GM21381 (cell line): ENCODE measurements around the gene MAS1L.

Experiments used
- ATAC-seq: cut with Tn5 transposase; IDR thresholded peaks from one replicate; pipeline ENCODE4 v1.9.1; 2021; ENCODE audit warnings: mild to moderate bottlenecking, moderate library complexity; ENCODE audit not compliant: unreplicated experiment

The MAS1L gene

DNA sequence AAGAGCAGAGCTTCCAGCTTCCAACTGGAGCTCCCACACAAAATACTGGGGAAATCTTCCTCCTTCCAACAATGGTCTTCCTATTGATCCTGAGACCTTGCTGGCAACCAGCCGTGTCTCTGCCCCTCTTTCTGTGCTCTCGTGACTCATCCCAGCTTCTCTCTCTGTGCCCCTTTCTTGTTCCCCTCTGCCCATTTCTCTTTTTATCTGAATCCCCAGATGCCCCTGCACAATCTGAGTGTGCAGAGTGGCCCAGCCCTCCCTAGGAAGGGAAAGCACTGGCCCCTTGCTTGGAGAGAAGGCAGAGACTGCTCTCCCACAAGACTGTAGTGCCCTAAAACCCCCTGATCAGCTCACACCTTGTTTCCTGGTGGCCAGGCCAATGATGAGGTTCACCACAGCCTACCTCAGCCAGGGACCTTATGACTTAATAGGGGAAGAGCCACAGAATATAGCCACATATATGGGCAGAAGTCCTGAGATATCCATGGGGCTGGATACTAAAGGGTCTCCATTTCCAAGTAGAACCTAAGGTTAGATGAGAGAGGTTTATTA, 23.1 kb upstream of the MAS1L start:
- ATAC-seq, result no peak

DNA sequence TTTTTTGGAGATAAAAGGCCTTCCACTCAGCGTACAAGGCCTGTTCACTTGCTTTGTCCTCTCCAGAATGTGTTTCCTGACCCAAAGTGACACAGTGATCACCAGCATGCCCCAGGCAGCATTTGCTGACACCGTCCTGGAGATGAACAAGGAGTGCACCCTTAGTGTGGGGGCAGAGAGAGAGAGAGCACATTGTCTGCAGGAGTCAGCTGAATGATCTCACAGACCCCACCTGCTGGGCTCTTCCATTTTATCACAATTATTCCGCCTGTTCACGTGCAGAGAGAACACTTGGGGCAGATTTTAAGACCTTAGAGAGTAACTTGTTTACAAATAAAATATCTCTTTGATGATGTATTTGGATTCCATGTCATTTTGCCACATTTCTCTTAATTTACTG, 22.4 kb upstream of the MAS1L start:
- no peak for ATAC-seq

DNA sequence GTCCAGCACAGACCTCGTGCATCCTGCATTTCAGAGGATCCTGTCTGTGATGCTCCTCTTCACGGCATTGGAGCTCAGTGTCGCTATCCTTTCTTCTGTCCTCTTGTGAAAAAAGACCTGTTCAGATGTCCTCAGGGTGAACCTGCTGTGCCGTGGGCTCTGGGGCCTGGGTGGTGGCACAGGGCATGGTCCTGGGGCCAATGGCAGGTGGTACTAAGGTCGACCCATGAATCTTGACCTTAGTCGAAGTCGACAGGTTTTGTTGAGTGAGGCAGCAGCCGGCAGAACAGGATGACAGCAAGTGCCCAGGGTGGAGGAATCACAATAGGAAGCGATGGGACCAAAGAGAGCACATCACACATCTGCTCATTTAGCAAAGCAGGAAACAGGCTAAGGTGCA, 22.0 kb upstream of the MAS1L start:
- no peak for ATAC-seq

DNA sequence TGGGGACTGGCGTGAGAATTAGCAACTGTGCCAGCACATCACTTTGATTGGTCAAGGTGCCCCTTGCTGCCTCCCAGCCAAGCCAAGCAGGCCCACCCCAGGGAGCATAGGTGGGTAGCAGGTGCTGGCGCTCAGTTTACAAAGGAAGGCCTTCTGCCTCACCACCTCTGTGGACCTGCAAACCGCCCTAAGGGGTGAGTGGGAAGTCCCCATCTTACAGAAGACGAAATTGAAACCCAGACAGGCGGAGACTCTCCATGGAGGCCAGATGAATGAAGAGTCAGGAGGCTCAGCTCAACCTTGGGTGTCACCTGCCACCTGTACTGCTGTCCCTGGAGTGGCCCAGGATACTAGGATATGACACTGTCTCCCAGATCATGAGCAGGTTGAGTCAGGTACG, 21.5 kb upstream of the MAS1L start:
- no peak for ATAC-seq

DNA sequence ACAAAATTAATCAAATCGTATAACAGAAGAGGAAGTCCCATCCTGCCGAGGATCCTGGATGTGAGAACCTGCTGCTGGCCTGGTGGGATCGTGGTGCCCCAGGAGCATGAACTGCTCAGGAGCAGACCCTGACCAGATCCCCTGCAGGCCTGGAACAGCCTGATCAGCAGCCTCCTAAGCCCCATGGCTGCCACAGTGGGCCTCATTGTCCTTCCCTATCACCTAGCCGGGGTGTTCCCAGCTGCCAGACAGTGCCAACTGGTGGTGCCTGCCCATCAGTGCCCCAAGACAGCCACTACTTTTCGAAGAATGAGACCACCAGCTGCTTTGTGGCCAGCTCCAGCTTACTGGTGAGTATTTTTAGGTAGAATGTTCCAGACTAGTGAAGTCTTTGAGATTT, 19.6 kb upstream of the MAS1L start:
- no peak for ATAC-seq

DNA sequence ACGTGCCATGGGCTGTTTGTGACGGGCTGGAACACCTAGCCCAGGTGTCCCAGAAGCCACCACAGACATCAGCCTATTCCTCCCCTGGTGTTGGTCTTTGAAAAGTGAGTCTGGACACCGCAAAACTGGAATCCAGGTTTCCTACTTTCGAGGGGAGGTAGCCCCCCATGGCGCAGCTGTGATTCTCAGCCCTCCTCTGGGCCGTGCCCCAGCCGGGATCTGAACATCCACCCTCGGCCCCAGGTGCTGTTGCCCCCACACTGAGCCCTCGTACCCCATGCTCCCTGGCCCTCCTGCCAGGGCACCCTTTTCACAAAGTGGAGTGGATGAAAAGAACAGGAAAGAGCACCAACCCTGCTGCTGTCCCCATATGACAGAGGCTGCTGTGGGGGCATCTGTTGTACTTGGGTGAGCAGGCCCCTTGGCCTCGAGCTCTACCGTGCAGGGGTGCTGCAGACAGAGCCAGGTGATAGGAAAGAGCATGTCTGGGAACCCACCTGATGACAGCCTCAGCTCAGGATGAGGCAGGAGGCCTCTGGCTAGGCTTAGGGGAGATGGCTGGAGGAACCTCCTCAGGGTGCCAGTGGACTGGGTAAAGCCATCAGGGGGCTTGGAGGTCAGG, 18.8 kb upstream of the MAS1L start:
- ATAC-seq, result no peak

DNA sequence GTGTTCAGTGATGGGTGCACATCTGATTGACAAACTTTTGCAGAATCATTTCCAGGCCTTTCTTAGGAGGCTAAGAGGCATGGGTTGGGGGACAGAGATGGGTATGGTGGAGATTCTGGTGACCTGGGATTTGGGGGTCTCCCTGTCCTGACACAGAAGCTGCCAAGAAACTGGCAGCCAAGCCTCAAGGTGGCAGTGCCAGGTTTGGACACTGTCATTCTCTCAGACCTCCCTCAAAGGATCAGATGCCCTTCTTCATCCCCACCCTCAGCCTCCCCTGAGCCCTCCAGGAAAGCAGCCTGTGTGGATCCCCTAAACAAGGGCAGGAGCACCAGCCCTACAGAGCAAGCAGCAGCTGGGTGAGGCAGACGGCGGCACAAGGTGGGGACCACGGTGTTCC, 18.1 kb upstream of the MAS1L start:
- ATAC-seq, result no peak

DNA sequence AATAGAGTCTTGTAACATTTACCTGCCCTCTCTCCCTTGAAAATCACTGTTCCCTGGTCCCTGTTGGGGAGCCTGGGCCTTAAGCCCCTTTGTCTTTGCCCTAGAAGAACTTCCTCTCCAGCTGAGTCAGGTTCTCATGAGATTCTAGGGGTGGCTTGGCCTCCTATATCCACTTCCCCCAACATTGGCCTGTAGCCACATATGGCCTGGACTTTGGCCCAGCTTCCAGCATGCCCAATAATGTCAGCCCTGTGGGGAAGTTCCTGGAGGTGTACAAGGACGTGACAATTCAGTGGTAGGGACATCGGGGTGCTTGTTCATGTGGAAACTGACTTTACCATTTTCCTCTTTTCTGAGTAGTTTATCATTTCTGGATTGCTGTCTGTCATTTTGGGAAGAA, 17.2 kb upstream of the MAS1L start:
- ATAC-seq, result no peak

DNA sequence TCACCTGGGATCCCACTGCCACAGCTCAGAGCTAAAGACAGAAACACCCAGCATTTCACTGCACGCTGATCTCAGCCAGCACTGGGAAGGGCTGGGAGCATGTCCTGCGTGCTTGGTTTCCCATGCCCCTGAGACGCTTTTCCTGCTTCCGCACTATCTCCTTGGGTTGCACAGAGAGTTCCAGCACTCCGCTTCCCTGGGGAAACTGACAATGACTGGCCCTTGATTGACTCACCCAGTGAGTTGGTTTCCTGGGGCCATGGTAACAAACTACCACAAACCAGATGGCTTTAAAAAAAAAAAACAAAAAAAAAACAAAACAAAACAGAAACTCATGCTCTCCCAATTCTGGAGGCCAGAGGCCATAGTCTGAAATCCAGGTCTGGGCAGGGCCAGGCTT, 14.8 kb upstream of the MAS1L start:
- ATAC-seq, result no peak

DNA sequence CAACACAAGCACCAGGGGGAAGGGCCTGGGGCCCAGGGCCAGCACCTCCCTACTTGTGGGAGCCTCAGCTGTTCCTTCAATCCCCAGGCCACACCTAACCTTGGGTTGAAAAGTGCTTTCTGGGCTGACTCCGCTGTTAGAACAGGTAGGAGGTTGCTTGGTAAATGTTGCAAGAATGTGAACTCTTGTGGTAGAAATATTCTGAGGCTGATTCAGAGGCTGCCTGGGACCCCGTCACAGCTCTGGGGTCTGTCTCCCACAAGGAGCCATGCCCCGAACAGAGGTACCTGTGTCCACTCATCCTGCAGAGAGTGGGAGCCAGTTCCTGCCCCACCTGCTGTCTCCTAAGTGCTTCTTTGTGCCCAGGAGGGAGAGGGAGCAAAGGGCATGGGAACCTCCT, 14.4 kb upstream of the MAS1L start:
- ATAC-seq, result no peak

DNA sequence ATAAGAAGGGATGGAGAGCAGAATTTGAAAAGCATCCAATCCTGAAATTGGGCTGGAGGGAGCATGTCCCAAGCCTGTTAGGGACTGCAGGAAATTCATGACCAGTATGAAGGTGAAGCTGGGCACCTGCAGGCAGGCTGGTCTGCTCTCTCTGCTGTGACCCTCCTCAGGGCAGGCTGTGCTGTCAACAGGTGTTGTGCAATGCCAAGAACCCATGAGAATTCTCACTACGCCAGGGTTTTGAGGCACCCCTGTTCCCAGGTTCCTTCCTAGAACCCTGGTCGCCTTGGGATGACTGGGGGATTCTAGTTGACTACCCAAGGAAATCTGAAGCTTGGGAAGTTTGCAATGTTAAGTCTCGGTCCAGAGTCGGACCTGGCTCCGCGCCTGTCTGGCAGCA, 13.3 kb upstream of the MAS1L start:
- ATAC-seq, result no peak

DNA sequence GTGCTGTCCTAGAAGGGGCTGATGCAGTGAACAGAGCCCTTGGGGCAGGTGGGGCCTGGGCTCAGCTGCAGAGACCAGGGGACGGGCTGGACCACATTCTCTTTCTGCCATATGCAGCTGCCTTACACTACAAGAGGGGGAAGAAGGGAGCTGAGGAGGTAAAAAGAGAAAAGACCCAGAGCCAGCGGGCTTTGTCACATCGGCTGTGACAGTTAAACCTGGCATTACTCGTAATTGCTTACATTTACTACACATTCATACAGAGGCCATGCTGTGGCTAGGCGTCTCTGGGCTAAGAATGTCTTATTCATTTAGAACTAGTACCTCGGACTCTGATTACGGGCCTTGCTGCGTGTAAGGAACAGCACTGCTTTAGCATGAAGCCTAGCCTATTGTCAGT, 12.8 kb upstream of the MAS1L start:
- no peak for ATAC-seq

DNA sequence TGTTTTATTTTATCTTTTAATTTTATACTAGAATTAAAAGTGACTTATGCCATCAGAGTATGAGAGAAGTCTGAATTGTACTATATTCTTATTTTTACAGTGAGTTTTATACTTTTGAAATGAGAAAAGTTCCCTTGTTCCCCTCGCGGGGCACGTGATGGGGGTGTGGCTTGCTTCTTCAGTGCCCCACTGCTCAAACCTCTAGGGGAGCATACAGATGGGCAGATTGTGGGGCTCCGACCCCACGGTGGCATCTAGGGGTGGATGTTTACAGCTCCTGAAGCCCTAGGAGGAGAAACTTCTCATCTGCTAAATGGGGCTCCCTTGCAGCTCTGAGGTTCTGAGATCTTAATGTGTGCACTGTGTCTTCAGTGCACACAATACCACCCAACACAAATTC, 11.9 kb upstream of the MAS1L start:
- no peak for ATAC-seq

DNA sequence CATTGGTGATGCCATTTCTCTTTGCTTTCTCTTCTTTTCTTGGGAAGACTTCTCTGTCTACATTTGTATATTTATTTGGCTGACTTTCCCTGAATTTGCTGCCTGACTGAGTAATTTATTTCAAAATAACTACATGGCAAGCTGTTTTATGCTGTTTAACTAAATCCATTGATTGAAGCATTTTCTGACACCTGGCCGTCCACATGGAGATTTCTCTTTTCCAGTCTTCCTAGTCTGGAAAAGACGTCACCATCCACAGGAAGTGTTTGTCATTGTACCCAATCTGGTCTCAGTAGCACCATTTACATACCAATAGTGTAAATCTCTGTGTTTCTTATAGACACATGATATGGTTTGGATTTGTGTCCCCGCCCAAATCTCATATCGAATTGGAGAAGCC, 9.2 kb upstream of the MAS1L start:
- ATAC-seq, result no peak

DNA sequence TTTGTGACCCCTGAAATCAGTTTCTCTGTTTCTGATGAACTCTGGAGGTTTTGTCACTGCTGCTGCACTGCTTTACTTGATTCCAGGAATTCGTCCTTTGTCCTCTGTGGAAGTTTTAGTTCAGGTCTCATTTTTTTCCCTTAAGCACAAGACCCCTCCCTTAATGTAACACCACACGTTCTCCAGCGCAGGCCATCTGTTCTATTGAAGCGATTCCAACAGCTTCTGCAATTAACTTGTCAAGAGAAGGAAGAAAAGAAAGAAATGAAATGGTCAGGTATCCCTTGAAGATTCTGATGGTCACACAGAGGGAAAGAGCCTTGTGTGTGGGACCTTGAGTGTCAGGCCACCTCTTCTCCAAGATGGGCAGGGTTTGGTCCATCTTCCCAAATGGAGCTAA, 7.8 kb upstream of the MAS1L start:
- no peak for ATAC-seq

DNA sequence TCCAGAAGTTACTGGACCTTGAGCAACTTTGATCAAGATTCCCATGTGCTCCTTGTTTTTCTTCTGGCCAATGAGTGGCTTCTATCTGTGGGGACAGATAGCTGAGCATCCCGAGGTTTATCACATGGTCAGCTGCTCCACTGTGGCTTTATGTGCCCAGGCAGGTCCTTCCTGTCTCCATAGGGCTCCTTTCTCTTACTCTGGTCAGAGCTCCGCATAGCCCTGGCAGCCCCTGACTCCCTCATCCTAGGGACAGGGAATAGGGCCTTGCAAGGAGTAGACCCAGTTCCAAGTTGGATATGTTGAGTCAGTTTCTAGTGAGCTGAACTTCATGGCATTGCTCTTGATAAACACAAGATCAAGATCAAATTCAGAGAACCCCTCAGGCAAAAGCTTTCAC, 6.4 kb upstream of the MAS1L start:
- ATAC-seq, result no peak

DNA sequence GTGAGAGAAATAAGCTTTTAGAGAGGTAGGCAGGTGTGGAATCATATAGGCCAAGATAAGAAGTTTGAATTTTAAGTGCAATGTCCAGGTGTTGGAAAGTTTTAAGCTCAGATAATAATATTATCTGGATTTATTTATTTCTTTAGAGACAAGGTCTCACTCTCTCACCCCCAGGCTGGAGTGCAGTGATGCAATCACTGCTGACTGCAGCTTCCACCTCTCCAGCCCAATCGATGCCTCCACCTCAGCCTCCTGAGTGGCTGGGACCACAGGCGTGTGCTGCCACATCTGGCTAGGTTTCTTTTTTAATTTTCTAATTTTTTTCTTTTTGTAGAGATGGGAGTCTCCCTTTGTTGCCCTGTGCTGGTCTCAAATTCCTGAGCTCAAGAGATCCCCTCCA, 5.5 kb upstream of the MAS1L start:
- ATAC-seq, result no peak

DNA sequence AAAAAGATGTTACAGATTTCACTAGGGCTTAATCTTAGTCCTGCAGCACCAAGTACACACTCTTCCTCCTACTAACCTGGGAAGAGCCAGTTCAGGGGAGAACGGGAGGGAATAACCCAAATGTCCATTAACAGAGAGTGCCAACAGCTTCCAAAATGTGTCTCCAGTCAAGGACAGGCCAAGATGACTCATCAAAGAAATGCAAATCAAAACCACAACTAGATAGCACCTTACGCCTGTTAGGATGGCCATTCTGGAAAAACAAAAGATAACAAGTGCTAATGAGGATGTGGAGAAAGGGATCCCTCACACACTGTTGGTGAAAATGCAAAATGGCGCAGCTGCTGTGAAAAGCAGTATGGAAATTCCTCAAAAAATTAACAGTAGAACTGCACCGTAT, 3.8 kb upstream of the MAS1L start:
- no peak for ATAC-seq

DNA sequence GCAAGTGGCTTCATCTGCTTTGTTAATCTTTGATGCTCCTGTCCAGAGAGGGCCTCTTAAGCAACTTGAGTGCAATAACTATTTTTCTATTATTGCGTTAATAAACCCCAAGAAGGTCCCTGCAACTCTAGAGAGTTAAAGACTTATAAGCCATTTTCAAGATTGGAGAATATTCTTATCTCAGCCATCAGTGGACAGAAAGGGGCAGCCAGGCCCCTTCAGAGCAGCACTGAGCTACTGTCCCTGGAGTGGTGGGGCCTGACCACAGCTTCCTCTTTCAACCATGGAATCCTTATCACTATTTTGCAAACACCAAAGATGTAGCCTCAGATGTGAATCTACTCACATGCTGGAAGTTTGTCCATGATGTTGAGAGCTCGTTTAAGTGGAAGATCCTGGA, 2.8 kb upstream of the MAS1L start:
- no peak for ATAC-seq

DNA sequence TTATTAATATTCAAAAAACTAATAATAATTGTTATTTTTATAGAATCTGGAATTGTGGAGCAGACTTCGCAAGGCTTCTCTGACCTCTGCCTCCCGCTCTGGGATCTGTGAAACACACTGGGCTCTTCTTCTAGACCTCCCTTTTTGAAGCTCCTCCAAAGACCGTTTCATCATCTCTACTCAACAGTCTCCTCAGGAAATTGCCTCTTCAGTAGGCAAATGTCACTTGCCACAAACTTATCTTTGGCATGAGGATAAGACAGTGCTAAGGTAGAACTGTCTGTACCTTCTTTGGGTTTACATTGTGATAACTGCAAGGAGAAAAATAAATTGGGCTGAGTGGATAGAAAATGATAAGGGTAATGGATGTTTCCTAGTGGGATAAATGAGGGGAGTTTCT, 2.3 kb upstream of the MAS1L start:
- no peak for ATAC-seq

DNA sequence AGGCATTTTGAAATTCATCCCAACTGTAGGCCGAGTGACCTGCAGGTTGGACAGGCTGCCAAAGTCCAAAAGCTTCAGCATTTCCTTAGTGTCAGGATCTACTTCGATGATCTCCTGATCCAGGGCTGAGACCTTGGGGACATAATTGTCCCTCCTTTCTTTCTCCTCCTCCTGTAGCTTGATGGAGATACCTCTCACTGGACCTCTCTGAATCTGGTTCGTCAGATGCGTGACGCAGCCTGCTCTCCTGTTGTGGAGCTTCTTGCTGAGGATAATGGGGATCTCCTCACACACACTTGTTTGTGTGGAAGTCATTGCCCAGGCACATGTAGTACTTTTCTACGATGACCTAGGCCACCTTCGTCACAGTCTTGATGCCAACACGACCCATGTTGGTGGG, 1.5 kb upstream of the MAS1L start:
- ATAC-seq, result no peak

DNA sequence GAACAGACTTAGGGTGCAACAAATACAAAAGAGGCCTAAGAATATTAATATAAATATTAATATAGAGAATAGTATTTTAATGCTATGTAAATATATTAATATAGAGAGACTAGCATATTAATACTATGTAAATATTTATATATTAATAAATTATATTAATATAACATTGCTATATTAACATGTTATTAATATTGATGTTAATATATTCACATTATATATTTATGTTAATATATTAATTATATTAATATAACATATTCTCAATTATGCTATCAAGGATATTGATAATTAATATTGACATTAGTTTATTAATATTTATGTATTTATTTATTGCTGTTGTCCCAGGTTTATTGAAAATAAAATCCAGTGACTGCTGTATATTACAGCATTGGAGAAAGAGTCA, 1.1 kb upstream of the MAS1L start:
- ATAC-seq, result no peak

DNA sequence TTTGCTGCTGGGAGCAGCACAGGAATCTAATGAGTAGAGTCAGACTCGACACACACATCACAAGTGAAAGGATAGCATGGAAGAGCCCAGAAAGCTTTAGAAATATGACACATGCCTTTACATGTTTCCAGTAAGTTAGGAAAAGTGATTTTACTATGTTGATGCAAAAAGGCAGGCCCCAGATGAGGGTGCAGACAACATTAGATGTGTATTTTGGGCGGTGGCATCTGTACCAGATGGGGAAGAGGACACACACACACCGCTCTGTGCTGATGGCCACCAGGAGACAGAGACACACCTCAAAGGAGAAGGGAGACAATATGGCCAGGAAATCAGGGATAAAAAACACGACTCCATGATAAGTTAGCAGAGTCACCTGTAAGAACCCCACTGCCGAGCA, 625 bp downstream of the MAS1L start:
- no peak for ATAC-seq

DNA sequence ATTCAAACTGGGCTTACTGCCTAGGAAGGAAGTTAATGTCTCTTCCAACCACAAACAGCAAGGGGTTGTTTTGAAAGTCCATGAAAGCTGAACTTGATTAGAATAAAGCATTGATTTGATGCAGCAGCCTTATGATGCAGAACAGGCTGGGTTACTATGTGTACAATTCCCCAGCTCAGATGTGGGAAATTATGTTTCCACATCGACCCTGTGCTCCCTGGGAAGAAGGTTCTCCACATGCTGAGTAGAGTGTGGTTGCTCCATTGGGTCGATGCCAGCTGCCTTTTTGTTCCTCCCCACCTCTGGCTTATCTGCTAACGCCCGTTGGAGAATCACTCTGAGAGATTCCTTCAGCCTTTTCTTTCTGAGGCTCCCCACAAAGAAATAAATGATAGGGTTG, 1.2 kb downstream of the MAS1L start:
- no peak for ATAC-seq
